Astrocyte of the cerebellum (primary cell): ENCODE results near the gene USP24.

Source experiments
- DNase-seq: peaks from one replicate; pipeline ENCODE4 v3.0.0-alpha.2; 2011; ENCODE audit warnings: low read depth
- H3K4me3 ChIP-seq: 2 replicates; pipeline ENCODE4 v1.5.1; 2011; ENCODE audit warnings: mild to moderate bottlenecking, low read depth, low read length, moderate library complexity
- in situ Hi-C: cut with HindIII; loops from 2 replicates; pipeline ENCODE4 v1.10.0; 2017; ENCODE audit warnings: low sequenced_read_pairs
- TF ChIP-seq, protein P1 (sequence below): IDR thresholded peaks from 2 replicates; pipeline ENCODE4 v1.5.1; 2012; ENCODE audit warnings: low read length, low read depth, moderate library complexity, mild to moderate bottlenecking; ENCODE audit errors: missing control alignments

Gene USP24

DNA sequence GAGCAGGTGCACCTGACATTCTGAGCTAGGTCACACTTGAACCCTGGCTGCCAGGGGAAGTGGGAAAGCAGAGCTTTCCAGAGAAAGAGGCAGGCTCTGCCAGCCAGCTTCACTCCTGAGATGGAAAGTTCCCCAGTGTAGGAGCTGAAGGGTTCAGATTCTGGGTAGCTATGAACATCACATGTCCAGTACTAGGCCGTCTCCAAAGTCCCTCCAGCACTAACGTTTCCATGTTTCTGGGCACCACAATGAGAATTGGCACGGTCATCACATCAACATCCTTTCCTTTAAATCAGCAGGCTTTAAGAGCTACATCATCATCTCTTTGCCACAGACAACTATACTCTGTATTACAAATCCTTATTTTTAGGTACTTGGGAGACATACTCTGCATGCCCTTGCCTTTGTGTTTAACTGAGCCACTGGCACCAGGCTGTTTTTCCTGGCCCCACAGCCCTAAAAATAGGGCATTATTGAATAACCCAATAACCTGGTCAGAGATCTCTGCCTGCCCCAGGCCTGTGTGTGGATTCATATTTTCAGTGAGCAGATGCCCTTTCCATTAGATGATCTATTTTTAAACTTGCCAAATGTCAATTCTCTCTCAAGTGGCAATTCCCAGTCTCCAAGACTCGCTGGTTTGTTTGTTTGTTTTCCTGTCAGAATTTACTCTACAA lies 35.4 kb upstream of the USP24 start:
- TF ChIP-seq, protein P1, sequence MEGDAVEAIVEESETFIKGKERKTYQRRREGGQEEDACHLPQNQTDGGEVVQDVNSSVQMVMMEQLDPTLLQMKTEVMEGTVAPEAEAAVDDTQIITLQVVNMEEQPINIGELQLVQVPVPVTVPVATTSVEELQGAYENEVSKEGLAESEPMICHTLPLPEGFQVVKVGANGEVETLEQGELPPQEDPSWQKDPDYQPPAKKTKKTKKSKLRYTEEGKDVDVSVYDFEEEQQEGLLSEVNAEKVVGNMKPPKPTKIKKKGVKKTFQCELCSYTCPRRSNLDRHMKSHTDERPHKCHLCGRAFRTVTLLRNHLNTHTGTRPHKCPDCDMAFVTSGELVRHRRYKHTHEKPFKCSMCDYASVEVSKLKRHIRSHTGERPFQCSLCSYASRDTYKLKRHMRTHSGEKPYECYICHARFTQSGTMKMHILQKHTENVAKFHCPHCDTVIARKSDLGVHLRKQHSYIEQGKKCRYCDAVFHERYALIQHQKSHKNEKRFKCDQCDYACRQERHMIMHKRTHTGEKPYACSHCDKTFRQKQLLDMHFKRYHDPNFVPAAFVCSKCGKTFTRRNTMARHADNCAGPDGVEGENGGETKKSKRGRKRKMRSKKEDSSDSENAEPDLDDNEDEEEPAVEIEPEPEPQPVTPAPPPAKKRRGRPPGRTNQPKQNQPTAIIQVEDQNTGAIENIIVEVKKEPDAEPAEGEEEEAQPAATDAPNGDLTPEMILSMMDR, result no peak
- H3K4me3 ChIP-seq, result no peak overlapping the region
- DNase-seq, result no peak
- in situ Hi-C loops, result no loop called here

DNA sequence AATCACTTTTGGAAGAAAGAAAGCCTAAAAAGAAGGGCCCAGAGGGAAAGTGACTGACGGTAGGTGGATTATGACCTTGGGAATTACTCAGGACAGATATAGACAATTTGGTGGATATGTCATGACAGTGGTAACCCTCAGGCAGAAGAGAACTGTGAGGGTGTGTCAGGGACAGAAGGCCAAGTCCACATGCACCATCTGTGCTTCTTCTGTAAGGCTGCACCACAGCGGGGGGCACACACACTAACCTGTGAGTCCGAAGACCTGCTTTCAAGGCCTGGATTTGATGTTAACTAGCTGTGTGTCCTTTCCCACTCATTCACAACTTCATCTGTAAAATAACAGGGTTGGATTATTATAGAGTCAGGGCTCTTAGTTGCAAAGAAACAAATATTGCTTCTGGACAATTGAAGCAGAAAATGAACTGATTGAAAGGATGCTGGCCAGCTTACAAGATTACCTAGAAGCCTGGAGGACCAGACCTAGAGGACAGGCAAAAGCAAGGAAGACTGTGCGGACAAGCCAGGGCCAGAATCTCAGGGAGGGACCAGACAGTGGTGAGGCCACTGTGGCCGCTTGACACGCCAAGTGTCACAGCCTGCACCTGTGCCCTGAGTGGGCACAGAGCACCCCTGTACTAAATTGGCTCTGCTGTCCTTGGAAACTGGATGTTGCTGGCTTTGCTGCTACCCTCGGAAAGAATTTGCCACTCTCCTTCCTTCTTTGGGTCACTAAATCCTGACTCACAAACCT lies 34.7 kb upstream of the USP24 start:
- no peak overlapping the region for H3K4me3 ChIP-seq
- TF ChIP-seq, protein P1, result no peak
- in situ Hi-C loops, result no loop called here
- no peak for DNase-seq

DNA sequence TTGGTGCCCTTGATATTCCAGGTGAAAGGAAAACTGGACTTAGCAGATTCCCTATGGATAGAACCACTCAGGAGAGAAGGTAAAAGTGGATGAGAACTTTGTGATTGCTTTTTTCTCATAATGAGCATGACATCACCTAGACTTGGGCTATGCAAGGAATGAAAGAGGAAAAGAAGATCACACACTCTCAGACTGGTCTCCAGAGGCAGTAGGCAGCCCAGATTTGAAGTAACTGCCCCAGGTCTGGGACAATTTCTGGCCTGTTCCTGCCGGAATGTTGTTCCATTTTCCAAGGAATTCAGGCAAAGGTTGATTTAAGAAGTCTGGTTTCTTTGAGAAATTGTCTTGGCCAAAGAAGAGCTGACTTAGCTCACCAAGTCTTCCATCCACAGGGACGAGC lies 31.7 kb upstream of the USP24 start:
- in situ Hi-C loops, result no loop called here
- H3K4me3 ChIP-seq, result no peak overlapping the region
- TF ChIP-seq, protein P1, result no peak
- no peak for DNase-seq

DNA sequence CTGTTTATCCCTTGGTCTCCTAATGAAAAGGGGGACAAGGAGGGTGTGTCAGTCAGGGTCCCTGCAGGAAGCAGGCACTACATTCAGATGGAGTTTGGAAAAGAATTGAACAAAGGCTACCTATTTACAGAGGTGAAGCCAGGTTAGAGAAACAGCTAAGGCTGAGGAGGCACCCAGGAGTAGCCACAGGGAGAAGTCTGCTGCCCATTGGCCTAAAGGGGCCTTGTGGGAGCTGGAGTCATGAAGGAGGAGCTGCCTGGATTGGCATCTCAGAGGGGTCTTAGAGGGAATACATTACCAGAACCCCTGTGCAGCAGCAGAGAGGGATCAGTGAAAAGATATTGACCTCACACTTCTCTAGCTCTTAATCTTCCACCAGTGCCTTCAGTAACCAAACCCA lies 31.2 kb upstream of the USP24 start:
- in situ Hi-C loops, result no loop called here
- no peak for DNase-seq
- TF ChIP-seq, protein P1, result no peak
- no peak overlapping the region for H3K4me3 ChIP-seq

DNA sequence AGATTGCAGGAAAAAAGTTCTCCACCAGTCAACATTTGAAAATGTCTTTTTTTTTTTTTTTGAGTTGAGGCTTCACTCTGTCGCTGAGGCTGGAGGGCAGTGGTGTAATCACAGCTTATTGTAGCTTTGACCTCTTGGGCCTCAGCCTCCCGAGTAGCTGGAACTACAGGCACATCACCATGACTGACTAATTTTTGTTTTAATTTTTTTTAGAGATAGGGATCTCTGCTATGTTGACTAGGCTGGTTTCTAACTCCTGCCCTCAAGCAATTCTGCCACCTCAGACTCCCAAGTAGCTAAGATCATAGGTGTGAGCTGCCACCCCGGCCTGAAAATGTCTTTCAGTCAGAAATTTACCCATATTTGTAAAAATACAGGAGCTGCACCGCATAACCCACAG lies 30.6 kb upstream of the USP24 start:
- no peak overlapping the region for H3K4me3 ChIP-seq
- DNase-seq, result no peak
- TF ChIP-seq, protein P1, result no peak
- in situ Hi-C loops, result no loop called here

DNA sequence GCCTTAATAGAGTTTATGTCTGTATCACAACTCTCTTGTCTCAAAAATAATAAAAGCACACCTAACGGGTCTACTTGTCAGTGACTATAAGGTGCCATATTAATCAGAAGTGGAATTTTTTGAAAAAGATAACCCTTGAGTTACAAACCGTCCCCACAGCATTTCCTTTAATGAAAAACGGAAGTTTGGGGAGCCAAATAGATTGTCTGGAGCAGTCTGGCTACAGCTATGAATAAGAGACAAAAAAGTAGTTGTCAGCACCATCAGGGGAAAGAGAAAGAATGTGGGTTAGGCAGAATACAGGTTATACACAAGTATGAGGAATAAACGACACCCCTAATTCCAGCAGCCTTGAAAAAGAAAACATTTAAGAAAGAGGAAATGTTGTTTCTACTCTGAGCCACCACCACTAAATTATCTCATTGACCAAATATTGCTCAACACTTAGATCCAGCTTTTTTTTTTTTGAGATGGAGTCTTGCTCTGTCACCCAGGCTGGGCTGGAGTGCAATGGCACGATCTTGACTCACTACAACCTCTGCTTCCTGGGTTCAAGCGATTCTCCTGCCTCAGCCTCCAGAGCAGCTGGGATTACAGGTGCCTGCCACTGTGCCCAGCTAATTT lies 29.4 kb upstream of the USP24 start:
- no peak for DNase-seq
- H3K4me3 ChIP-seq, result no peak overlapping the region
- TF ChIP-seq, protein P1, result no peak
- in situ Hi-C loops, result no loop called here
